CD4-positive, alpha-beta T cell (primary cell): Measurements from ENCODE around the gene CAMK2B. TPM values are rescaled to one million over a fixed set of nuclear protein-coding genes. Genes with fewer than 3 reads are reported as not detected.

Experiments used
- ATAC-seq: fragments of 200-7000 bp; cut with Tn5 transposase; one replicate; pipeline ENCODE4 v1.10.0; 2022; ENCODE audit warnings: mild to moderate bottlenecking; ENCODE audit not compliant: poor library complexity
- CTCF ChIA-PET: fragments of 350-600 bp; sonication (Branson Sonifier 250); formaldehyde crosslinking; loops from one replicate; lab custom pipeline; 2021; ENCODE audit warnings: antibody characterized with exemption, inconsistent platforms; lab: Charles Lee
- POLR2A ChIA-PET: fragments of 350-600 bp; sonication (Branson Sonifier 250); formaldehyde crosslinking; loops from one replicate; lab custom pipeline; 2021; ENCODE audit warnings: antibody characterized with exemption, inconsistent platforms; lab: Charles Lee
- DNase-seq, 14 experiments: peaks; one replicate each; pipeline ENCODE4 v3.0.0-alpha.2; 2013 to 2020; ENCODE audit warnings: mixed read lengths in 2 of 14
- H3K27ac ChIP-seq, 2 donors: one replicate each; pipeline versions ENCODE4 v1.5.1 to v1.7.0; 2013; ENCODE audit warnings: low read length in 2 of 2, low read depth in 1 of 2, mild to moderate bottlenecking in 1 of 2
- H3K27me3 ChIP-seq, 2 experiments: 1 replicate in 1 of 2; 2 replicates in 1 of 2; pipeline versions ENCODE4 v1.6.1 to v1.7.0; 2013; ENCODE audit warnings: low read length in 2 of 2, control low read depth in 1 of 2, mild to moderate bottlenecking in 1 of 2, moderate library complexity in 1 of 2; ENCODE audit not compliant: insufficient read depth in 2 of 2, control insufficient read depth in 1 of 2
- H3K36me3 ChIP-seq: one replicate; pipeline ENCODE4 v1.6.1; 2013; ENCODE audit warnings: low read length, control low read depth; ENCODE audit not compliant: insufficient read depth
- H3K4me1 ChIP-seq: one replicate; pipeline ENCODE4 v1.6.1; 2013; ENCODE audit warnings: low read length, control low read depth; ENCODE audit not compliant: insufficient read depth
- H3K4me3 ChIP-seq: one replicate; pipeline ENCODE4 v1.5.1; 2013; ENCODE audit warnings: mild to moderate bottlenecking, low read length, moderate library complexity
- H3K9me3 ChIP-seq, 2 experiments: 1 replicate in 1 of 2; 2 replicates in 1 of 2; pipeline versions ENCODE4 v1.6.1 to v1.7.0; 2013; ENCODE audit warnings: low read length in 2 of 2, mild to moderate bottlenecking in 2 of 2, control low read depth in 1 of 2, moderate library complexity in 1 of 2; ENCODE audit not compliant: control insufficient read depth in 1 of 2, insufficient read depth in 1 of 2
- H3K27ac Mint-ChIP-seq: one replicate; pipeline ENCODE4 v1.8.0; 2020; ENCODE audit warnings: mixed read lengths
- H3K27me3 Mint-ChIP-seq: one replicate; pipeline ENCODE4 v1.8.0; 2021; ENCODE audit warnings: mixed read lengths
- H3K36me3 Mint-ChIP-seq: one replicate; pipeline ENCODE4 v1.8.0; 2021; ENCODE audit warnings: low read depth, mixed read lengths
- H3K4me1 Mint-ChIP-seq: one replicate; pipeline ENCODE4 v1.8.0; 2021; ENCODE audit warnings: low read depth, mixed read lengths
- H3K4me3 Mint-ChIP-seq: one replicate; pipeline ENCODE4 v1.8.0; 2020; ENCODE audit warnings: mild to moderate bottlenecking, mixed read lengths
- H3K9me3 Mint-ChIP-seq: one replicate; pipeline ENCODE4 v1.8.0; 2020; ENCODE audit warnings: mixed read lengths
- CTCF ChIP-seq: fragments of 200-600 bp; IDR thresholded peaks from one replicate; pipeline ENCODE4 v1.8.0; 2022; ENCODE audit warnings: antibody characterized with exemption, mild to moderate bottlenecking
- intact Hi-C, 2 experiments: fragments of 100-400 bp; cut with DNase I in 1 of 2; cut with micrococcal nuclease in 1 of 2; formaldehyde crosslinking; loops; one replicate each; pipeline versions ENCODE4 v1.15.1 to v1.9.0; 2023 to 2025; cut with DNase I, micrococcal nuclease
- total RNA-seq, 174 experiments: library from RNA in 2 of 174; stranded (reverse) in 2 of 174; gene quantifications; one replicate each; pipeline ENCODE4 v1.2.3 and lab custom pipeline; 2021 to 2026

CAMK2B gene
- total RNA-seq, 2 experiments from 2014 or later = not detected

DNA sequence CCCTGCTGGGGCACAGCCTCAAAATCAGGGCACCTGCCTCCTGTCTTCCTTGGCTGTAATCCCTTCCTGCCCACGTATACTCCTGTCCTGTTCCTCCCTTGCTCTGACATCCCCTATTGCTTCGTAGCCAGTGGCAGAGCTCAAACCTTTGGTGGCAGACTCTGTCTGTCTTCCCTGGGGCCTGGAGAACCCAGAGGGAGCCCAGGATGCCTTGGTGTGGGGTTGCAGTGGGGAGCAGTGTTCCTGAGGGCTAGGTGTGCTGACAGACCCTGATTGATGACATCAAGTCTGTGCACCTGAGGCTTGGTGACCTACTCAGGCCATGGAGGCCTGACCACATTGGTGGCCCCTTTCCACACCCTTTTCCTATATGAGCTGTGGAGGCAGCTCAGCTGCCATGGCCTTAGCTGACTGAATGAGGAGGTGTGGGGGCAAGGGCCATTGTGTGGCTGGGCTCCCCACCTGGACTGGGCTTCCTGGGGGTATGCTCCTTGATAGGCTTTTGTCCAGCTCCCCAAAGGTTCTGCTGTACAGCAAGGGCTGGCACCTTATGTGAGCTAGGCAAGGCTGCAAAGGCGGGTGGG, 130.7 kb downstream of the CAMK2B start:
- no peaks in the 10 kb centered on the region for H3K36me3 Mint-ChIP-seq

GRCh38 chr7:44194069-44194468, 131.3 kb downstream of the CAMK2B start:
- no peak overlapping the region for H3K4me3 Mint-ChIP-seq
- no peak overlapping the region for H3K27ac Mint-ChIP-seq
- H3K27me3 Mint-ChIP-seq = peaks cover 21% of the 10 kb centered on the region
- POLR2A ChIA-PET = no interaction called here
- DNase-seq (peak in 1 of 14 experiments; percentile 17), ATAC-seq (no peak)
- intact Hi-C loops = no loop called here
- no peaks in the 10 kb centered on the region for H3K36me3 Mint-ChIP-seq
- H3K9me3 ChIP-seq = no peaks in the 10 kb centered on the region
- TF ChIP-seq CTCF = no peak
- H3K4me1 Mint-ChIP-seq = peaks cover 4% of the 10 kb centered on the region
- H3K36me3 ChIP-seq = no peaks in the 10 kb centered on the region
- H3K9me3 Mint-ChIP-seq = no peaks in the 10 kb centered on the region
- peaks cover 0 to 7% of the 10 kb centered on the region in 2 experiments for H3K27me3 ChIP-seq
- H3K4me3 ChIP-seq = no peak overlapping the region
- H3K27ac ChIP-seq = no peak overlapping the region
- no peaks in the 10 kb centered on the region for H3K4me1 ChIP-seq
- CTCF ChIA-PET = no interaction called here

More for the DNA sequence above, 130.7 kb downstream of the CAMK2B start:
- peak in 1 of 14 experiments; percentile 7 for DNase-seq
- Mint-ChIP-seq H3K4me3 (no peak overlapping the region), H3K4me1 (peaks cover 4% of the 10 kb centered on the region), H3K27ac (no peak overlapping the region), H3K27me3 (peaks cover 21% of the 10 kb centered on the region), H3K9me3 (no peaks in the 10 kb centered on the region)
- ATAC-seq = no peak
- no peaks in the 10 kb centered on the region for H3K9me3 ChIP-seq
- intact Hi-C loops = no loop called here
- ChIA-PET POLR2A (no interaction called here), CTCF (no interaction called here)
- TF ChIP-seq CTCF = no peak
- H3K27me3 ChIP-seq = peaks cover 0 to 7% of the 10 kb centered on the region in 2 experiments
- no peak overlapping the region for H3K4me3 ChIP-seq
- H3K4me1 ChIP-seq = no peaks in the 10 kb centered on the region
- H3K36me3 ChIP-seq = no peaks in the 10 kb centered on the region
- H3K27ac ChIP-seq = no peak overlapping the region

DNA sequence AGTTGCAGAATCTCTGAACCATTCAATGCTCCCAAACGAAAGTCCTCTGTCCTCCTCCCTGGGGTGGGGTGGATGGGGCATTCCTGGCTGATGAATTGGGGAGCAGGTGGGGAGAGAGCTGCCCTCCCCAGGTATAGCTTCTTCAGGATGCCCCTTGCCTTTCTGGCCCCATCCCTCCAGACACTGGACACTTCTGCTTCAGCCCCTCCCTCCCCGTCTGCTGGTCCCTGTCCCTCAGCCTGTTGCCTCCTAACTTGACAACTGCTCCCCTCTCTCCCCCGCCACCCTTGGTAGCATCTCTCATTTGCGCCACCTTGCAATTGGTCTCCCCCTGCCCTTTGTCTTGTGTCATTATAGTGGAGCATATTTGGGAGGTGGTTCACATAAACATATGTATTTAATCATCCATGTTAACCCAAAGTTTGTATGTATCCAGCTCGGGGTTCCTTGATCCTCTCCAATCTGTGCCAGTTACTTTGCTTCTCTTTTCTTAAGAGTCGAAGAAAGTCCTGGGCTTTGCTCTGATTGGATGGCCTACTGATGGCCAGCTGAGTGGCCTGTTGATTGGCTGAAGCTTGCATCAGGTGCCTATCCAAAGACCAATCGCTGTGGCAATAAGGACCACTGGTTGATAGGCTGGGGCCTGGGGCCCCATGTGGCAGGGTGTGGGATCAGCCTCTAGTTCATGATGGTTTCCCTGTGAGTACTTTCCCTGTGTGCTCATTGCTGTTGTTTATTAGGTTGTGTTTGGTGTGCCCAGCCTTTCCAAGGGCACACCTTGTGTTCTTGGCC, 132.2 kb downstream of the CAMK2B start:
- Histone ChIP-seq H3K27ac (no peak overlapping the region), H3K4me1 (no peaks in the 10 kb centered on the region), H3K36me3 (no peaks in the 10 kb centered on the region), H3K27me3 (peaks cover 0 to 7% of the 10 kb centered on the region in 2 experiments), H3K4me3 (no peak overlapping the region), H3K9me3 (no peaks in the 10 kb centered on the region)
- no peaks in the 10 kb centered on the region for H3K9me3 Mint-ChIP-seq
- no peak for ATAC-seq
- peaks cover 4% of the 10 kb centered on the region for H3K4me1 Mint-ChIP-seq
- no peaks in the 10 kb centered on the region for H3K36me3 Mint-ChIP-seq
- peak overlapping the region; percentile 22 for H3K4me3 Mint-ChIP-seq
- peaks cover 21% of the 10 kb centered on the region for H3K27me3 Mint-ChIP-seq
- peak in 1 of 14 experiments; percentile 16 for DNase-seq
- no peak overlapping the region for H3K27ac Mint-ChIP-seq
- ChIA-PET CTCF (no interaction called here), POLR2A (no interaction called here)
- TF ChIP-seq CTCF = no peak
- intact Hi-C loops = no loop called here
